HepG2 (cell line): ENCODE measurements around the gene INHBB. TPM values are rescaled to one million over a fixed set of nuclear protein-coding genes. Genes with fewer than 3 reads are reported as not detected.

Experiments used
- ATAC-seq: fragments of 200-7000 bp; cut with Tn5 transposase; 3 replicates; pipeline ENCODE4 v1.9.1; 2020; ENCODE audit warnings: mild to moderate bottlenecking, moderate library complexity
- BruUV-seq: library from RNA; stranded (reverse); fragments of 400-500 nt; replicated peaks from 2 replicates; lab custom pipeline; 2021; lab: Mats Ljungman, UMichigan
- CTCF ChIA-PET: fragments of 300-600 bp; formaldehyde crosslinking; extraction: SDS; loops from one replicate; lab custom pipeline; 2021; ENCODE audit warnings: low total read pairs, inconsistent platforms, low intra/inter-chr PET ratio; lab: Yijun Ruan, JAX
- POLR2A ChIA-PET: fragments of 350-600 bp; sonication (Branson Sonifier 250); formaldehyde crosslinking; loops from one replicate; lab custom pipeline; 2020; ENCODE audit warnings: antibody characterized with exemption, inconsistent platforms; lab: Yijun Ruan, JAX
- DNase-seq: peaks from one replicate; pipeline ENCODE4 v3.0.0-alpha.2; 2015; ENCODE audit warnings: low spot score
- FAIRE-seq: peaks from 3 replicates; lab custom pipeline; 2011; peaks lifted over from hg19 to GRCh38; lab: Jason Lieb, UNC
- H2AFZ ChIP-seq: one replicate; pipeline ENCODE4 v1.6.1; 2011; ENCODE audit warnings: low read length, inconsistent platforms
- H3K27ac ChIP-seq: fragments of 300-600 bp; 3 replicates; pipeline ENCODE4 v1.8.0; 2011; ENCODE audit warnings: mixed run types, mild to moderate bottlenecking, mixed read lengths, low read length, inconsistent platforms; ENCODE audit not compliant: insufficient read depth; ENCODE audit errors: extremely low read length
- H3K27me3 ChIP-seq, 2 experiments: fragments of 200-600 bp in 1 of 2; 2 replicates in 1 of 2; 3 replicates in 1 of 2; pipeline versions ENCODE4 v1.6.0 to v1.8.0; 2011; ENCODE audit warnings: low read length in 2 of 2, mild to moderate bottlenecking in 2 of 2, moderate library complexity in 2 of 2, inconsistent platforms in 1 of 2; ENCODE audit not compliant: insufficient read depth in 2 of 2, control insufficient read depth in 1 of 2
- H3K36me3 ChIP-seq, 2 experiments: fragments of 200-600 bp in 1 of 2; replicated peaks in 1 of 2; 2 replicates in 1 of 2; 3 replicates in 1 of 2; pipeline versions ENCODE4 v1.5.1 to v1.8.0; 2011; ENCODE audit warnings: low read length in 2 of 2, inconsistent platforms in 1 of 2; ENCODE audit not compliant: insufficient read depth in 2 of 2, control insufficient read depth in 1 of 2
- H3K4me1 ChIP-seq: 2 replicates; pipeline ENCODE4 v1.5.1; 2012; ENCODE audit warnings: low read length, inconsistent platforms; ENCODE audit not compliant: insufficient read depth
- H3K4me2 ChIP-seq: 2 replicates; pipeline ENCODE4 v1.6.0; 2011; ENCODE audit warnings: low read depth, low read length, inconsistent platforms
- H3K4me3 ChIP-seq, 3 experiments: fragments of 200-600 bp in 1 of 3; sonication (generic), shearing (Covaris generic) in 1 of 3; replicated peaks in 1 of 3; 2 replicates each; pipeline ENCODE4 v1.5.1; 2011 to 2016; ENCODE audit warnings: low read length in 3 of 3, inconsistent platforms in 2 of 3, low read depth in 2 of 3, mild to moderate bottlenecking in 2 of 3, control low read depth in 1 of 3, mixed read lengths in 1 of 3; ENCODE audit not compliant: insufficient read depth in 1 of 3
- H3K79me2 ChIP-seq: one replicate; pipeline ENCODE4 v1.6.1; 2011; ENCODE audit warnings: low read length, inconsistent platforms; ENCODE audit not compliant: insufficient read depth
- H3K9ac ChIP-seq: 2 replicates; pipeline ENCODE4 v1.6.0; 2011; ENCODE audit warnings: mild to moderate bottlenecking, low read depth, low read length, inconsistent platforms; ENCODE audit not compliant: insufficient read depth
- H3K9me3 ChIP-seq: 2 replicates; pipeline ENCODE4 v1.5.1; 2012; ENCODE audit warnings: mild to moderate bottlenecking, low read length
- H4K20me1 ChIP-seq: 2 replicates; pipeline ENCODE4 v1.6.0; 2011; ENCODE audit warnings: inconsistent platforms, mild to moderate bottlenecking, low read length, moderate library complexity; ENCODE audit not compliant: insufficient read depth
- HMG20A ChIP-seq: IDR thresholded peaks from 2 replicates; pipeline ENCODE4 v1.6.1; 2016; ENCODE audit warnings: borderline replicate concordance
- IKZF1 ChIP-seq: fragments of 450-650 bp; IDR thresholded peaks from 2 replicates; pipeline ENCODE4 v1.7.1; 2016
- KLF11 ChIP-seq: IDR thresholded peaks from 2 replicates; pipeline ENCODE4 v1.6.1; 2016; ENCODE audit warnings: missing compliant biosample characterization
- MAF1 ChIP-seq: sonication (generic); formaldehyde crosslinking; IDR thresholded peaks from 2 replicates; pipeline ENCODE4 v1.5.0; 2020; ENCODE audit warnings: missing genetic modification reagents, borderline replicate concordance
- MAFG ChIP-seq: sonication (generic); formaldehyde crosslinking; IDR thresholded peaks from 2 replicates; pipeline ENCODE4 v1.5.1; 2020; ENCODE audit warnings: mild to moderate bottlenecking, missing genetic modification reagents
- MNT ChIP-seq: fragments of 450-650 bp; IDR thresholded peaks from 2 replicates; pipeline ENCODE4 v1.6.1; 2016
- MYNN ChIP-seq: sonication (generic); formaldehyde crosslinking; IDR thresholded peaks from 2 replicates; pipeline ENCODE4 v1.4.0; 2020; ENCODE audit warnings: mild to moderate bottlenecking, low read depth, missing genetic modification reagents
- NRL ChIP-seq: sonication (generic); formaldehyde crosslinking; IDR thresholded peaks from 2 replicates; pipeline ENCODE4 v1.5.0; 2020; ENCODE audit warnings: missing genetic modification reagents, mild to moderate bottlenecking, moderate library complexity, borderline replicate concordance
- PHF8 ChIP-seq: sonication (generic); formaldehyde crosslinking; IDR thresholded peaks from 2 replicates; pipeline ENCODE4 v1.5.0; 2020; ENCODE audit warnings: missing genetic modification reagents
- RBFOX2 ChIP-seq: fragments of 200-400 bp; formaldehyde crosslinking; IDR thresholded peaks from 2 replicates; pipeline ENCODE4 v1.6.1; 2017; ENCODE audit warnings: low read depth, mild to moderate bottlenecking, low read length
- YEATS4 ChIP-seq: sonication (generic); formaldehyde crosslinking; IDR thresholded peaks from 2 replicates; pipeline ENCODE4 v1.4.0; 2020; ENCODE audit warnings: missing genetic modification reagents, borderline replicate concordance
- ZFP90 ChIP-seq: sonication (generic); formaldehyde crosslinking; IDR thresholded peaks from 2 replicates; pipeline ENCODE4 v1.8.0; 2022; ENCODE audit warnings: missing genetic modification reagents, mild to moderate bottlenecking, inconsistent platforms, borderline replicate concordance
- ZMYM2 ChIP-seq: sonication (generic); formaldehyde crosslinking; IDR thresholded peaks from 2 replicates; pipeline ENCODE4 v1.8.0; 2022; ENCODE audit warnings: mild to moderate bottlenecking, missing genetic modification reagents
- ZNF788 ChIP-seq: sonication (generic); formaldehyde crosslinking; IDR thresholded peaks from 2 replicates; pipeline ENCODE4 v1.5.0; 2020; ENCODE audit warnings: mild to moderate bottlenecking, missing genetic modification reagents, borderline replicate concordance
- ZSCAN30 ChIP-seq: sonication (generic); formaldehyde crosslinking; IDR thresholded peaks from 2 replicates; pipeline ENCODE4 v1.5.0; 2020; ENCODE audit warnings: mild to moderate bottlenecking, missing genetic modification reagents
- WGBS: methylation state at CpG from one replicate; pipeline ENCODE4 v1.1.6; 2017; ENCODE audit warnings: low lambda C conversion rate; 5-methylcytosine and 5-hydroxymethylcytosine counted together
- in situ Hi-C: cut with HindIII; loops from 2 replicates; pipeline ENCODE4 v1.10.0; 2017; ENCODE audit warnings: low pct_unique_long_range_greater_than_20kb; ENCODE audit not compliant: extremely low pct_ligation_motif_present
- intact Hi-C: fragments of 100-400 bp; cut with micrococcal nuclease; formaldehyde crosslinking; loops from one replicate; pipeline ENCODE4 v1.10.0; 2022; ENCODE audit not compliant: unreplicated experiment
- polyA plus RNA-seq, 8 experiments: library from polyadenylated mRNA; depleted of rRNA in 3 of 8; stranded (reverse) in 7 of 8; unstranded in 1 of 8; fragments of >200 nt; fragmentation: Illumina TruSeq in 4 of 8; extraction: Trizol in 4 of 8; gene quantifications; 2 replicates each; pipeline versions ENCODE4 v1.2.1 to v1.2.3, GENCODE V29; 2011 to 2016; ENCODE audit warnings: low read depth in 4 of 8, missing spikeins in 1 of 8, mixed read lengths in 1 of 8; ENCODE audit not compliant: insufficient read depth in 1 of 8
- total RNA-seq, 5 experiments: library from RNA; depleted of rRNA; stranded (reverse); fragments of >200 nt; fragmentation: Illumina TruSeq; extraction: Trizol; gene quantifications; 2 replicates each; pipeline ENCODE4 v1.2.3, GENCODE V29; 2016; ENCODE audit warnings: low read depth in 1 of 5
- TF ChIP-seq, protein P1 (sequence below): IDR thresholded peaks from 2 replicates; pipeline ENCODE4 v1.6.1; 2016; ENCODE audit warnings: mild to moderate bottlenecking
- TF ChIP-seq, protein P2 (sequence below): sonication (generic); formaldehyde crosslinking; IDR thresholded peaks from 2 replicates; pipeline ENCODE4 v1.8.1; 2023; ENCODE audit warnings: mild to moderate bottlenecking, moderate library complexity, missing genetic modification reagents

Gene INHBB
- total and polyA plus RNA-seq, 2 of the 13 experiments (the other 11 are each of a cell fraction or from before 2014, with no cell fraction given): 0.20 to 1.7 TPM

DNA sequence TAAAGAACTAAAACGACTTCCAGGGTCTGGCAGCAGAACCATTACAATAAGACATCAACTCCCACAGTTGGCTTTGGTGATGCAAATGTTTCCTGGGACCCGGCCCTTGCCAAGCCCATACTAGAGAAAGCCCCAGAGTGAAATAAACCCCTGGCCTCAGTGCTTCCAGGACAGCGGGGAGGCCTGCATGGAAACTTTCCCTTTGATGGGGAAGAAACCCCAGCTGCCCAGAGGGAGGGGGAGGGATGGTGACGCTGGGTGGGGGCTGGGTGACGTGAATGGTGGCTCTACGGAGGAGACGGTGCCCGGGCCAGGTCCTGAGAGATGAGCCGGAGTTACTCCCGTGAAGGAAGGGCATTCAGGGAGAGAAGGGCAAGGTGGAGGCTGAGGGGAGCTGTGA lies 27.5 kb downstream of the INHBB start:
- ChIA-PET CTCF (no interaction called here), POLR2A (no interaction called here)
- Histone ChIP-seq H3K4me2 (no peak overlapping the region), H3K4me1 (peaks cover 8% of the 10 kb centered on the region), H3K9ac (no peak overlapping the region), H2AFZ (no peak overlapping the region), H3K27me3 (peaks cover 10 to 70% of the 10 kb centered on the region in 2 experiments; a peak in 4 of 5 replicates), H3K9me3 (no peaks in the 10 kb centered on the region), H3K36me3 (no peaks in the 10 kb centered on the region), H3K4me3 (no peak overlapping the region), H3K27ac (no peak overlapping the region), H4K20me1 (no peaks in the 10 kb centered on the region), H3K79me2 (no peaks in the 10 kb centered on the region)
- no TSS peak for BruUV-seq
- TF ChIP-seq MYNN (CRISPR knock-in tag): no peak
- no peak for TF ChIP-seq ZMYM2 (CRISPR knock-in tag)
- TF ChIP-seq HMG20A: no peak
- no peak for TF ChIP-seq MAFG
- TF ChIP-seq ZNF788 (CRISPR knock-in tag): no peak
- no peak for TF ChIP-seq RBFOX2
- TF ChIP-seq, protein P1, sequence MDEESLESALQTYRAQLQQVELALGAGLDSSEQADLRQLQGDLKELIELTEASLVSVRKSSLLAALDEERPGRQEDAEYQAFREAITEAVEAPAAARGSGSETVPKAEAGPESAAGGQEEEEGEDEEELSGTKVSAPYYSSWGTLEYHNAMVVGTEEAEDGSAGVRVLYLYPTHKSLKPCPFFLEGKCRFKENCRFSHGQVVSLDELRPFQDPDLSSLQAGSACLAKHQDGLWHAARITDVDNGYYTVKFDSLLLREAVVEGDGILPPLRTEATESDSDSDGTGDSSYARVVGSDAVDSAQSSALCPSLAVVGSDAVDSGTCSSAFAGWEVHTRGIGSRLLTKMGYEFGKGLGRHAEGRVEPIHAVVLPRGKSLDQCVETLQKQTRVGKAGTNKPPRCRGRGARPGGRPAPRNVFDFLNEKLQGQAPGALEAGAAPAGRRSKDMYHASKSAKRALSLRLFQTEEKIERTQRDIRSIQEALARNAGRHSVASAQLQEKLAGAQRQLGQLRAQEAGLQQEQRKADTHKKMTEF (CRISPR knock-in tag): no peak
- DNase-seq: no peak
- no peak for FAIRE-seq
- intact Hi-C loops: no loop called here
- WGBS: 26% methylated on average over 10 of the region's 10 CpGs
- ATAC-seq: no peak
- in situ Hi-C loops: no loop called here

GRCh38 chr2:120374821-120375220 lies 28.9 kb downstream of the INHBB start:
- Histone ChIP-seq H3K4me3 (no peak overlapping the region), H3K4me1 (peaks cover 8% of the 10 kb centered on the region), H3K36me3 (no peaks in the 10 kb centered on the region), H3K79me2 (no peaks in the 10 kb centered on the region), H3K27ac (no peak overlapping the region), H3K9ac (no peak overlapping the region), H4K20me1 (no peaks in the 10 kb centered on the region), H3K4me2 (no peak overlapping the region), H3K27me3 (peaks cover 10 to 74% of the 10 kb centered on the region in 2 experiments; a peak in 4 of 5 replicates), H2AFZ (no peak overlapping the region), H3K9me3 (no peaks in the 10 kb centered on the region)
- ChIA-PET CTCF (no interaction called here), POLR2A (no interaction called here)
- FAIRE-seq (no peak), ATAC-seq (no peak), DNase-seq (no peak)
- no TSS peak for BruUV-seq
- intact Hi-C loops (no loop called here), in situ Hi-C loops (no loop called here)
- 52% methylated on average over 4 of the region's 5 CpGs for WGBS
- no peak for TF ChIP-seq MNT
- no peak for TF ChIP-seq YEATS4 (CRISPR knock-in tag)
- no peak for TF ChIP-seq ZSCAN30 (CRISPR knock-in tag)
- TF ChIP-seq MAF1 (CRISPR knock-in tag): no peak
- no peak for TF ChIP-seq ZFP90 (CRISPR knock-in tag)
- TF ChIP-seq, protein P2, sequence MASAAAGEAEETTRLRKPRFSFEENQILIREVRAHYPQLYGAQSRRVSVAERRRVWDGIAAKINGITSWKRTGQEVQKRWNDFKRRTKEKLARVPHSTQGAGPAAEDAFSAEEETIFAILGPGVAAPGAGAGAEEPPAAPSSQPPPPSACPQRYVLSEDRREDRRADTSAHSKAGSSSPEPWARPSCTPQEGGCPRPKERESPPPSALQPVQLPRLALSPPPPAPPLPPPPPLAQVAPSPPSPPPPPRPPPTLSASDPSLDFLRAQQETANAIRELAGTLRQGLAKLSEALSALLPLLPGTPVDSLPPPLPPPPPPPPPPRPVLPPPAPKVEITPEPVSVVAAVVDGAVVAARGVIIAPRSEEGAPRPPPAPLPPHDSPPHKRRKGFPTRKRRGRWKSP: no peak
- no peak for TF ChIP-seq KLF11 (CRISPR knock-in tag)
- TF ChIP-seq NRL (CRISPR knock-in tag): no peak
- no peak for TF ChIP-seq PHF8 (CRISPR knock-in tag)
- no peak for TF ChIP-seq IKZF1
